SK-N-SH (cell line): Measurements from ENCODE around the gene TAMALIN.

Source experiments
- CTCF ChIP-seq: fragments of 200-600 bp; sonication (generic); IDR thresholded peaks from 2 replicates; pipeline ENCODE4 v1.6.1; 2017; ENCODE audit warnings: antibody characterized with exemption, mild to moderate bottlenecking, moderate library complexity
- ELF1 ChIP-seq: IDR thresholded peaks from 2 replicates; pipeline ENCODE4 v1.4.0; 2012
- EP300 ChIP-seq, 2 experiments: IDR thresholded peaks; 2 replicates each; pipeline versions ENCODE4 v1.4.0 to v1.6.1; 2012; ENCODE audit warnings: borderline replicate concordance in 1 of 2, low read depth in 1 of 2, low read length in 1 of 2
- EZH2phosphoT487 ChIP-seq: fragments of 200-600 bp; sonication (generic); IDR thresholded peaks from 2 replicates; pipeline ENCODE4 v1.6.1; 2017; ENCODE audit warnings: low read depth, mixed run types, mild to moderate bottlenecking, antibody characterized with exemption, moderate library complexity, borderline replicate concordance
- JUND ChIP-seq: IDR thresholded peaks from 2 replicates; pipeline ENCODE4 v1.4.0; 2012
- POLR2AphosphoS5 ChIP-seq: IDR thresholded peaks from 2 replicates; pipeline ENCODE4 v1.6.1; 2012; ENCODE audit warnings: low read depth, low read length
- RAD21 ChIP-seq: IDR thresholded peaks from 2 replicates; pipeline ENCODE4 v1.6.1; 2012; ENCODE audit warnings: mild to moderate bottlenecking, low read length
- RCOR1 ChIP-seq: fragments of 150-350 bp; IDR thresholded peaks from 2 replicates; pipeline ENCODE4 v1.6.1; 2017; ENCODE audit warnings: antibody characterized with exemption, low read length
- RFX5 ChIP-seq: IDR thresholded peaks from 2 replicates; pipeline ENCODE4 v1.6.1; 2012; ENCODE audit warnings: mild to moderate bottlenecking, improper control_type of control experiment, low read length
- RXRA ChIP-seq: IDR thresholded peaks from 2 replicates; pipeline ENCODE4 v1.4.0; 2012; ENCODE audit warnings: low read depth, mild to moderate bottlenecking, borderline replicate concordance
- SIN3A ChIP-seq: IDR thresholded peaks from 2 replicates; pipeline ENCODE4 v1.6.1; 2012; ENCODE audit warnings: low read depth, mild to moderate bottlenecking, low read length, moderate library complexity, borderline replicate concordance
- YY1 ChIP-seq: IDR thresholded peaks from 2 replicates; pipeline ENCODE4 v1.4.0; 2012; ENCODE audit warnings: low read depth, mild to moderate bottlenecking
- TF ChIP-seq, protein P1 (sequence below): IDR thresholded peaks from 2 replicates; pipeline ENCODE4 v1.4.0; 2012; ENCODE audit warnings: low read depth
- TF ChIP-seq, protein P2 (sequence below): fragments of 150-350 bp; IDR thresholded peaks from 2 replicates; pipeline ENCODE4 v1.6.1; 2017; ENCODE audit warnings: antibody characterized with exemption, low read length, low read depth, borderline replicate concordance

GRCh38 chr12:52006726-52007157 lies at the start of gene TAMALIN:
- TF ChIP-seq YY1 (no peak), JUND (no peak), RXRA (no peak), POLR2AphosphoS5 (0 out of 2 replicates have a peak, but pooled peaks have one; percentile 25), CTCF (no peak), ELF1 (no peak), SIN3A (no peak), RAD21 (no peak), EZH2phosphoT487 (no peak), RFX5 (no peak), RCOR1 (no peak), EP300 (IDR thresholded peaks at IDR 0.05; ENCODE audit: borderline replicate concordance in 1 of 2, low read depth in 1 of 2, low read length in 1 of 2) (no peak)
- TF ChIP-seq, protein P1, sequence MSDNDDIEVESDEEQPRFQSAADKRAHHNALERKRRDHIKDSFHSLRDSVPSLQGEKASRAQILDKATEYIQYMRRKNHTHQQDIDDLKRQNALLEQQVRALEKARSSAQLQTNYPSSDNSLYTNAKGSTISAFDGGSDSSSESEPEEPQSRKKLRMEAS: no peak
- TF ChIP-seq, protein P2, sequence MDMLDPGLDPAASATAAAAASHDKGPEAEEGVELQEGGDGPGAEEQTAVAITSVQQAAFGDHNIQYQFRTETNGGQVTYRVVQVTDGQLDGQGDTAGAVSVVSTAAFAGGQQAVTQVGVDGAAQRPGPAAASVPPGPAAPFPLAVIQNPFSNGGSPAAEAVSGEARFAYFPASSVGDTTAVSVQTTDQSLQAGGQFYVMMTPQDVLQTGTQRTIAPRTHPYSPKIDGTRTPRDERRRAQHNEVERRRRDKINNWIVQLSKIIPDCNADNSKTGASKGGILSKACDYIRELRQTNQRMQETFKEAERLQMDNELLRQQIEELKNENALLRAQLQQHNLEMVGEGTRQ: no peak
